Stimulated activated CD8-positive, alpha-beta memory T cell treated with anti-CD3 and anti-CD28 coated beads, Interleukin-7, amount 100 ng/mL, for 48 hours (primary cell): ENCODE data around the gene ZKSCAN7.
"Not testable (repeated sequence)": the region's sequence is repeated elsewhere in the genome, so short reads cannot be mapped to it uniquely, and the experiment has no call there.

ENCODE experiments used
- DNase-seq, 2 donors: peaks; one replicate each; pipeline ENCODE4 v3.0.0-alpha.2; 2020; ENCODE audit warnings: low read depth in 1 of 2; ENCODE audit errors: extremely low read depth in 1 of 2

ZKSCAN7 gene

DNA sequence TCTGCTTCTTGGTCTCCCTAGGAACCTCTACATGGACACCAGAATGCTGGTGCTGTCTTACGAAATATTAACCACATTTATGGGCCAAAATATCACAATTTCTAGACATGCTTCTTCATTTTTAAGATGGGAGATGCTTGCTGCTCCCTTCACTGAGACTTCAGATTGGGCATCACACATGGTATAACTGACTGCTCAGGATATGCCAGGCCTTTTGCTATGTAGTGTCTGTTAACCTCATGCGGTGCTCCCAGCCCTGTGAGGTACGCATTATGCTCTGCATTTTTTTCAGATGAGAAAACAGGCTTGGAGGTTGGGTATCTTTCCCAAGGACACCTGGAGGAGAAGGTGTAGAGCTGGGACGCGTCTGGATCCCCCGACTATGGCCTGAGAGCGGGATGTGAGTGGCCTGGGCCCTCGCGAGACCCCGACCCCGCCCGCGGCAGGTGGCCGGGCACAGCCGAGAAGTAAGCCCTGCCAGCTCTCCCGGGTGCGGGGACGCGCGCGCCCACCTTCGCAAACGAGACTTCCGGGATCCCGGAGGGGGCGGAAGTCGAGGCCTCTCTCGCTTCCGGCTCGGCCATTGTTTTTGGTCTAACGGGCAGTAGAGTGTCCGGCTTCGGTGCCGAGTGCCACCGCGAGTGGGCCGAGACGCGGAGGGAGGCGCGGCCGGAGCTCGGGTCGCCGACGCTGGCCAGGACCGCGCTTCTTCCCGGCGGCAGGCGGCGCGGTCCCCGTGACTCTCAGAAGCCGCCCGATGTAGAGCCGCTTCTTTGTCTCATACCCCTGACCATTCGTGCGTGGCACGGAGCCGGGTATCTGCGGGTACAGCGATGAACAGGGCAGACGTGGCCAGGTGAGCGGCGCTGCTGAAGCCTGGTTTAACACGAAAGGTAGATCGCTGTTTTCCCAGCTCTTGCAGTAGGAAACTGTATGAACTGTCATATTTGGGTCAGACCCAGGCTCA is at the start of gene ZKSCAN7:
Gene ZKSCAN7, plus strand, starts transcription at position 568 of the 967 bp plus-strand sequence. CDS start 1,855 bp downstream, outside the sequence.
- peak; percentile 33 to 47 for DNase-seq

DNA sequence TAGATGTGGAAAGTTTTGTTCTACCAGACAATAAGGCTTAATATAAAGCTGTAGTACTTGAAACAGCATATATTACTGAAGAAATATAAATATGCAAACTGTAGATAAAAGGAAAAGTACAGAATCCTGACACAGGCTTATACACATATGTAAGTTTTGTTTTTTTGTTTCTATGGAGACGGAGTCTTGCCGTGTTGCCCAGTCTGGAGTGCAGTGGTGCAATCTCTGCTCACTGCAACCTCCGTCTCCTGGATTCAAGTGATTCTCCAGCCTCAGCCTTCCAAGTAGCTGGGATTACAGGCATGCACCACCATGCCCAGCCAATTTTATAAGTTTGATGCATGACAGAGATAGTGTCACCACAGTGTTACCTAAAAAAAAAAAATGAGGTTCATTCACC is 48.4 kb upstream of the ZKSCAN7 start:
- no peak for DNase-seq

DNA sequence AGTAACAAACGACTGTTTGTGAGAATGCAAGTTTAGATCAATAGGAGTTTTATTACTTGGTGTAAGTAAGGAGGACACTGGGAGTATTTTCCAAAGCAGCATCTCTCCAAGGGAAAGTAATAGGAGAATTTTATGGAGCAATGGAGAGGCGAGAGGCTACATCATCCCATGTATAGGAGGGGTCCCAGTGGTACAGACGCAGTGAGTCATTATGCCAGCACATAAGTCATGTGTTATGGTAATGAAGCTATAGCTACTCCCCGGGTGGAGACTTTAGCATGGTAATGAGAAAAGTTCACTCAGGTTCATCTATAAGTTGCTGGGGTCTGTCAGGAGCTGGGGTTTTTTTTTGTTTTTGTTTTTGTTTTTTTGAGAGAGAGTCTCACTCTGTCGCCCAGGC is 48.0 kb upstream of the ZKSCAN7 start:
- DNase-seq = no peak

DNA sequence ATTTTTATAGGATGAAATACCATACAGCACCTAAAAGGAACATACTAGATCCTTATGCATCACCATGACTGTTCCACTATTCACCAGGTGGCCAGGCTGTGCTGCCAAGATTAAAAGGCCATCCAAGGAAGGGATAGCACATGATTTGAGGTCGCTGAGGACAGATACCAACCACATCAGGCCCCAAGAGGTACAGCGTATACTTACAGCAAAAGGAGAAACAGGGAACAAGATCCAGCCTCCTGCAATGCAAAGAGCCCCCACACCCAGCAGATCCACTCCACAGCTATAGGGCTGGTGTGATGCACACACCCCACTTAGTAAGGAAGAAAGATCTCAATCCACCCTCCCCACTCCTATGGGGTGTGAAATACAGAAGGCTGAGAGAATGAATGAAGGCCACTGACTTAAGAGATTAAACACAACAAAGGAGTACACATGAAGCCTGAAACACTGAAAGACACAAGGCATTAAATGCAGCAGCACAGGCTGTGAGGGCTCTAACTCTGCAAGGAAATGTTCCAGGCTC is 45.5 kb upstream of the ZKSCAN7 start:
- DNase-seq = no peak

DNA sequence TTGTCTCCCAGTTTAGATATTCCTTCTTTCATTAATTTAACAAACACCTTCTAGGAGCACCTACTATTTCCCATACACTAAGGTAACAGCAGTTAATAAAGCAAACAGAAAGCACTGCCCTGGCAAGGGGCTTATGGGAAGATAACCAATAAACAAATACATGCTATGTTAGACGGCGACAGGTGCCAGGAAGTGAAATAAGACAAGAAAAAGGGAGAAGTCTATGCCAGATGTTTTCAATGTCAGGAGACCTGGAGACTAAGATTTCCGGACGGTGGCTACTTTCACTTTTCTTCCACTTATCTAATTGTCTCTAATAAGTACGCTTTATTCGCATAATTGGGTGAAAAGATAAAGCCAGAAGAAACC is 45.0 kb upstream of the ZKSCAN7 start:
- DNase-seq = no peak

DNA sequence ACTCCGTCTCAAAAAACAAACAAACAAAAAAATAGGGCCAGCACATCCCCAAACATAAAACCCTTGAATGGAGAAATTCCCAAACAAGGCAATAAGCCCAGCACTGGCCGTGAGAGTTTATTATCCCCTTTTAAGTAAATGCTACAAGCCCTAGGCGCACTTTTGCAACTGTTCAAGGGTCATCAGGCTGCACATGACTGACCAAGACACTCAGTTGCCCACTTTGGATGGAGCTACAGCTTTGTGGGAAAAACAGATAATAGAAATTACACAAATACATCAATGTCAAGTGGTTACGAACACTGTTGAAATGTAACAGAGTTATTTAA is 43.8 kb upstream of the ZKSCAN7 start:
- no peak for DNase-seq

DNA sequence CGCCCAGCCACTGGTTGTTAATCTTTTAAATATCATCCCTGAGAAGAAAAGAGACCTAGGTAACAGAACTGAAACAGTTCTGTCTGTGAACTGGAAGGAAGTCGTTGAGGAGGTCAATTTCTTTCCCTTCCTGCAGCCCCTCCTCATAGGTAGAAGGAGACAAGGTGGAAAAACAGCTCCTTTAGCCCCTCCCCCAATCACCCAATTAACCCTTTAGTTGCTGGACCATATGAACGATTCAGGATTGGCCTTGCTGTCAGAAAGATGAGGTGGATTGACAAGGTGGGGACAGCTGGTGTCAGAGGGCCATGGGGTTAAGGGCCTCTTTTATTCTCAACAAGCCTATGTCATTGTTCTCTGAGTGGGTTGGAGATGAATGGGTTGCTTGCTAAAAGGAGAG is 41.5 kb upstream of the ZKSCAN7 start:
- no peak for DNase-seq

DNA sequence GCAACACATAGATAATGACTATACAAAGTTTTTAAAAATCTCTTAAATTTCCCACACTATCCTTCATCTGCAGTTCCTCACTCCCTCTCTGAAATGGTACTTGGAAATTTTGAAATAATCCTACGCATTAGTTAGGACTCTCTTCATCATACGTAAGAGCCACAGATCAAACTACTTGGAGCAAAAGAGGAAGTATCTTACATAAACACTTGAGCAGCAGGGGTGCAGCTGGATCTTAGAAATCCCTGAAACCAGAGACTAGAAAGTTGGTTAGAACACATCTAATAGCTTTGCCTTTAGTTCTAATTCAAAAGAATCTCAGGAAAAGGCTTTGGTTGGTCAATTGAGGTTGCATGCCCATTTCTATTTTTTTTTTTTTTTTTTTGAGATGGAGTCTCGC is 38.8 kb upstream of the ZKSCAN7 start:
- DNase-seq = no peak

DNA sequence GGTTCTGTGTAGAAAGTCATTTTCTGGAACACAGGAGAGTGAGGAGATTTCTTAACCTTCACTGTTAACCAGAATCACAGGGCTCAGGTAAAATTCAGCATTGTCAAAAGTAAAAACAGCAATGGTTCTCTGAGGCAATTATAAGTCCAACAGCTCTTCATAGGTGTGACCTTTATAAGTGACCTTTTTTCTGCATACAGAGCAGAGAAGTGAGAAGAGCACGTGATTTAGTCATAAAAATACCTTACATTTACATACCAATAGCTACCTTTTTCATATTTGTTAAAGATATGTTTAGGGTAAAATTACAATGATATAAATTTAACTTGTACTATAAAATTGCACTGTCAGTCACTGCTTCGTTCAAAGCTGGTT is 36.2 kb upstream of the ZKSCAN7 start:
- no peak for DNase-seq

DNA sequence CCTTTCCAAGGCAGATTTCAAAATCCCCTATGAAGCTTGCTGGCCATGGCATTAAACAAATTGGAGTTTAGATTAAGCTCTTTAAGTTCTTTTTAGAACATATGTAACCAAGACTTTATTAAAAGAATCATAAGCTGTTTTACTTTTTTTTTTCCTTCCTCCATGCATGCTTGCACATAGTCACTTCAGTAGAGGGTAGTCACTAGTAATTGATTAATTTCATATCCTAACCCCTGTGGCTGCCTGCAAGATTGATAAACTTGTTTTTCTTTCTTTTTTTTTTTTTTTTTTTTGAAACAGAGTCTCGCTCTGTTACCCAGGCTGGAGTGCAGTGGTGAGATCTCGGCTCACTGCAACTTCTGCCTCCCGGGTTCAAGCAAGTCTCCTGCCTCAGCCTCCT is 33.3 kb upstream of the ZKSCAN7 start:
- no peak for DNase-seq

DNA sequence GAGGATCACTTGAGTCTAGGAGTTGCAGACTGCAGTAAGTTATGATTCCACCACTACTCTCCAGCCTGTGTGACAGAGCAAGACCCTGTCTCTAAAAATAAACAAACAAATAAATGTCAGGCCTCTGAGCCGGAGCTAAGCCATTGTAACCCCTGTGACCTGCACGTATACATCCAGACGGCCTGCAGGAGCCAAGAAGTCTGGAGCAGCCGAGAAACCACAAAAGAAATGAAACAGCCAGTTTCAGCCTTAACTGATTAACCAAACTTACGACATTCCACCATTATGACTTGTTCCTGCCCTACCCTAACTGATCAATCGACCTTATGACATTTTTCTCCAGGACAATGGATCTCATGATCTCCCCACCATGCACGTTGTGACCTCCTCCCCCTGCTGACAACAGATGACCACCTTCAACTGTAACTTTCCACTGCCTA is 32.5 kb upstream of the ZKSCAN7 start:
- DNase-seq = no peak

DNA sequence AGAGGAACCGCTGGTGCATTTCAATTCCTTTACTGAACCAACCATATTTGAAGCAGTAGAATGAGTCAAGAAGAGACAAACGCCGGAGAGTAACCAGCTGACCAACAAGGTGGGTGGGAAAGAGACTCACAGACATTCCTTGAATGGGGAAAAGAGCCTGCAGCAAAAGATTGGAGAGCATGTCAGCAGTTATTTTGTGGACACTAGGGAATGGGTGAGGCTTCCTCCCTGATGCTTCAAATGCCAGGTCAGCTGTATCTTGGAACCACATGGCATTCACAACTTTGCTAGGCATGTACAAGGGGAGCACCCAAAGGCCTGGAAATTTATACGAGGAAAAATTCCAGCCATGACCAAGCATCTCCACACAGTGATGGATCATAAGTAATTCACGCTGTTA is 29.9 kb upstream of the ZKSCAN7 start:
- no peak for DNase-seq

DNA sequence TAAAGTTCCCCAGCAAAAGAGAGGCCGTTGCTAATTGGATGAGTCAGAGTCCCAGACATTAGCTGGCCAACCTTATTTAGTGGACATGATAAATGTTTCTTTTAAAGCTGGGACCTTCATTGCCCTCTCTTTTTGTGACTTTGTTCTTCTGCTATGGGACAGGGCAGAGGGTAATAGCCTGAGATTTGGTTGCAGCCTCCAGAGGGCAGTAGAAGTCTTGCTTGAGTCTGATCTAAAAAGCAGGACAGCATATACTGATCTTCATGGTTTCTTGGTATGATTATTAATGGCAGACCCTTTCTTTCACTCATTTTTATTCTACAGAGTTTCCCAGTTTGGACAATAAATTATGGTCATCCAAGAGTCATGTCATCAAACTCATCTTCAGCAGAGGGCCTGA is 25.1 kb upstream of the ZKSCAN7 start:
- DNase-seq = no peak

DNA sequence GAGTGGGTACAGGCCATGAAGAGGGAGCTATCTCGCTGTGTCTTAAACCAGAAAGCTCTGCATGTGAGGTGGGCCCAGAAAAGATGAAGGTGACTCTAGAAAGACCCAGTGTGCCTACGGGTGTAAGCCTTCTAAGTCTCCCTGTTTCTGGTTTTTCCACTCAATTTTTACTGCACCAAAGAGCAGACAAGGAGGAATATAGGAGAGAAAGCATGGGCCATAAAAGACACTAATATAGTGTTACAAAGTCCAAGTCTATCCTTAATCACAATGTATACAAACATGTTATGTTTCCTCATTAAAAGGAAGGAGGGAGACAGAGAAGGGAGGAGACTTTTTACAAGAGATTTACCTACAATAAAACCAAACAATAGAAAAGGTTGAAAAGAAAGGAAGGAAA is 24.1 kb upstream of the ZKSCAN7 start:
- DNase-seq = no peak

DNA sequence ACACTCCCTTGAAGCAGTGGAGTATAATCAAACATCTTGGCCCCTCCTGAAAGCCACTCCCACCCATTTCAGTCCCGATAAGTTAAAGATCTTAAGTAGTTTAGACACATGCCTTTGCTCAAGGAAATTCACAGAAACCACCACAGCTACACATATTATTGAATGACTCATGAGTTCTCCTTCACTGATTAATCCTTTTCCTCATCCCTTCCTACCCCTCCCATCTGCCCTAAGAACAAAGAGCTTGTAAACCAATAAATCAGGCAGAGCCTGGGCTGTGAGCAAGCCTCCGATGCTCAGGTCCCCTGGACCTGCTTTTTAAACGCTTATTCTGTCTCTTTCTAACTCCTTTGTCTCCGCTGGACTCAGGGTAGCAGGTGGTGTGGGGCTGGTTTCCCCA is 20.3 kb upstream of the ZKSCAN7 start:
- not testable (repeated sequence) for DNase-seq

DNA sequence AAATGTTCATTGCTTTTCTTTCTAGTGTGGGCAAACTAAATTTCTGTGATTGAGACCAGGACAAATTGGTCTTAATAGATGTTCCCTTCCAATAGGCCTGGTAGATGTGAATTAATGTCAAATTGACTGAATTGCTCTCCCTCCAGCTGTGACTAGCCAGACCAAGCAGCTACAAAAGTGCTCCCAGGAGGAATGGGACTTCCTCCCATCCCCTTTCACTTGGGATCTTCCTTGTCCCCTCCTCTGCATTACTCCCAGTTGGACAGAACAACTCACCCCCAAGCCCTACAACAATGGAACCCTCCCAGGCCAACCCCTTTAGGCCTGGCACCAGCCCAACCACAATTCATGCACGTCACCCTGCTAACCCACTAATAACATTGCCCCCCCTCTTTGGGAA is 19.6 kb upstream of the ZKSCAN7 start:
- no peak for DNase-seq

DNA sequence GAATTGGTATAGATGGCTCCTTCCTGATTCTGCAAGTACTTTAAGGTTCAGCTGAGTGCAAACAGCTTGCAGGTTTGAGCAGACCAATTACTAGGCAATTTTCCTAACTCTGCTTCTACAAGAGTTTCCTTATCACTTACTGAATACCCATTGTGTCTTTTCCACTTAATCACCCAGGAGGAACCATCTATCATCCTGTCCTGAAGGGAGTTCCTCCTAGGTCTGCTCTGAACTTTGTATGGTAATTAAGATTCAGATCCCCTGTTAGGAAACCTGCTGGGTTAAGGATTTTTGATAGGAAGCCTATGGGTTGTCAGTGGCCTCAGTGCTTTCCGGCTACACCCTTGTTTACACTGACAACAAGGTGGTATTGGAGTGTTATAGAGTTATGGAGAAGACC is 10.2 kb upstream of the ZKSCAN7 start:
- DNase-seq = not testable (repeated sequence)

DNA sequence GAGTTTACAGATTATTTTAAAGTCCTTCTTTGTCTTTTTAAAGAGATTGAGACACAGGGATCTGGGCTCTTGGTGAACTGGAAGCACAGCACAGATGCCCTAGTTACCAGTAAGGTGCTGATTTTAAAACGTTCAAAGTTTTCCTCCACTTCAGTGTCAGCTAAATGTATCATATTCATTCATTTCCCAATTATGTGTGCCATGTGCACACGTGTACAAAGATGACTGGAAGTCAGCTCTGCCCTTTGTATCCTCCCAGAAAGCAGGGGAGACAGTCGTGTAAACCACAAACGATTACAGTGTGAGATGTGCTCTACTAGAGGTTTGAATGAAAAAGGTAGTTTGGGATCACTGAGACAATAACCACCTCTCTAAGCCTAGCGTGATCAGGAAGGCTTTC is 730 bp downstream of the ZKSCAN7 start:
- DNase-seq = no peak

DNA sequence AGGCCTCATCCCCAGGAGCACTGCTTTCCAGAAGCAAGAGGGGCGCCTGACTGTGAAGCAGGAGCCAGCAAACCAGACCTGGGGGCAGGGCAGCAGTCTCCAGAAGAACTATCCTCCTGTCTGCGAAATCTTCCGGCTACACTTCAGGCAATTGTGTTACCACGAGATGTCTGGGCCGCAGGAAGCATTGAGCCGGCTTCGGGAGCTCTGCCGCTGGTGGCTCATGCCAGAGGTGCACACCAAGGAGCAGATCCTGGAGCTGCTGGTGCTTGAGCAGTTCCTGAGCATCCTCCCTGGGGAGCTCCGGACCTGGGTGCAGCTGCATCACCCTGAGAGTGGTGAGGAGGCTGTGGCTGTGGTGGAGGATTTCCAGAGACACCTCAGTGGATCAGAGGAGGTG is 2.1 kb downstream of the ZKSCAN7 start:
- no peak for DNase-seq

DNA sequence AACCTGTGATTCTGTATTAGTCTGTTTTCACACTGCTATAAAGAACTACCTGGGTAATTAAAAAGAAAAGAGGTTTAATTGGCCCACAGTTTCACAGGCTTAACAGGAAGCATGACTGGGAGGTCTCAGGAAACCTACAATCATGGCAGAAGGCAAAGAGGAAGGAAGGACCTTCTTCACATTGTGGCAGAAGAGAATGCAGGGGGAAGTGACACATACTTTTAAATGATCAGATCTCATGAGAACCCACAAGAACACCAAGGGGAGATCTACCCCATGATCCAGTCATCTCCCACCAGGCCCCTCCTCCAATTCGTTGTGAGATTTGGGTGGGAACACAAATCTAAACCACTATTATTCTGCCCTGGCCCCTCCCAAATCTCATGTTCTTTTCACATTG is 6.1 kb downstream of the ZKSCAN7 start:
- no peak for DNase-seq

DNA sequence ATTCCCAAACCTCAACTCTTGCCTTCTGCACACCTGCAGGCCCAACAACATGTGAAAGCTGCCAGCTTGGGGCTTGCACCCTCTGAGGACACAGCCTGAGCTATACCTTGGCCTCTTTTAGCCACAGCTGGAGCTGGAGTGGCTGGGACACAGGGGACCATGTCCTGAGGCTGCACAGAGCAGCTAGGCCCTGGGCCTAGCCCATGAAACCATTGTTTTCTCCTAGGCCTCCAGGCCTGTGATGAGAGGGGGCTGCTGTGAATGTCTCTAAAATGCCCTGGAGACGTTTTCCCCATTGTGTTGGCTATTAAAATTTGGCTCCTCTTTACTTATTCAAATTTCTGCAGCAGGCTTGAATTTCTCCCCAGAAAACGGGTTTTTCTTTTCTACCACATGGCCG is 7.2 kb downstream of the ZKSCAN7 start:
- DNase-seq = no peak

DNA sequence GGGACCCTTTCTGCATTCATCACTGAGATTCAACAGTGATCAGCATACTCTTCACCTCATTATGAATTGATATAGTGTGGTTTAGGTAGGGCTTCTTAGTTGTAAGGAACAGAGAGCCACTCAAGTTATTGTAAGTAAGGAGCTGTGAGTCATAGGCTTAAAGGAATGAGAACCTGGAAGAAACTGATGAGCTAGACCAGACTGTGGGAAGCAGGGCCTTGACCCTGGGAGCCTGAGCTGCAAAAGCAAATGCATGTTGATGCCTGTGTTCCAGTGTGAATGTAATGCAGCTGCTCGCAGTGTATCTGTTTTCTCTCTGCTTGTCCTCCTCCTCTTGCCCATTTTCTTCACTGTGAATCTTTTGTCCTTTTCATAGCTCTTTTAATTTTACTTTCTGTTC is 13.6 kb downstream of the ZKSCAN7 start:
- DNase-seq = no peak

DNA sequence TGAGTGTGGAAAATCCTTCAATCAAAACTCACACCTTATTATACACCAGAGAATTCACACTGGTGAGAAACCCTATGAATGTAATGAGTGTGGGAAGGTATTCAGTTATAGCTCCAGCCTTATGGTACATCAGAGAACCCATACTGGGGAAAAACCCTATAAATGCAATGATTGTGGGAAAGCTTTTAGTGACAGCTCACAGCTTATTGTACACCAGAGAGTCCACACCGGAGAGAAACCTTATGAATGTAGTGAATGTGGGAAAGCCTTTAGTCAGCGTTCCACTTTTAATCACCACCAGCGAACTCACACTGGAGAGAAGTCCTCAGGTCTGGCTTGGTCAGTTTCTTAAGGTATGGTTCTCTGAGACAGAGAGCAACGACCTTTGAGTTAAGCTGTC is 16.0 kb downstream of the ZKSCAN7 start:
- DNase-seq = no peak
